Tibial nerve (tissue), 4 donors: ENCODE results near the gene STARD3. TPM values are rescaled to one million over a fixed set of nuclear protein-coding genes. Genes with fewer than 3 reads are reported as not detected.

Experiments
- DNase-seq, 2 donors: peaks; one replicate each; pipeline ENCODE4 v3.0.0-alpha.2; 2019; ENCODE audit warnings: low spot score in 2 of 2
- H3K27ac ChIP-seq, 4 donors: fragments of 200-600 bp; sonication (generic) in 3 of 4; one replicate each; pipeline ENCODE4 v1.5.1; 2017 to 2019; ENCODE audit warnings: mild to moderate bottlenecking in 1 of 4
- H3K27me3 ChIP-seq, 2 donors: fragments of 200-600 bp; sonication (generic) in 1 of 2; one replicate each; pipeline versions ENCODE4 v1.5.1 to v1.6.0; 2017 to 2019
- H3K36me3 ChIP-seq, 3 donors: fragments of 200-600 bp; sonication (generic); one replicate each; pipeline ENCODE4 v1.5.1; 2018 to 2019
- H3K4me1 ChIP-seq, 4 donors: fragments of 200-600 bp; sonication (generic) in 3 of 4; one replicate each; pipeline ENCODE4 v1.5.1; 2017 to 2019
- H3K4me3 ChIP-seq, 4 donors: fragments of 200-600 bp; sonication (generic) in 3 of 4; one replicate each; pipeline ENCODE4 v1.5.1; 2017 to 2019; ENCODE audit warnings: mild to moderate bottlenecking in 1 of 4, moderate library complexity in 1 of 4
- H3K9me3 ChIP-seq, 4 donors: fragments of 200-600 bp; sonication (generic) in 3 of 4; one replicate each; pipeline ENCODE4 v1.5.1; 2017 to 2019
- CTCF ChIP-seq, 5 experiments: fragments of 200-600 bp in 3 of 5; fragments of 450-650 bp in 2 of 5; sonication (generic) in 3 of 5; IDR thresholded peaks; one replicate each; pipeline ENCODE4 v1.5.1; 2016 to 2019; ENCODE audit warnings: antibody characterized with exemption in 5 of 5, mild to moderate bottlenecking in 3 of 5, moderate library complexity in 2 of 5
- EP300 ChIP-seq, 2 donors: sonication (generic); formaldehyde crosslinking; IDR thresholded peaks; one replicate each; pipeline ENCODE4 v1.6.1; 2017; ENCODE audit warnings: antibody characterized with exemption in 2 of 2, mild to moderate bottlenecking in 1 of 2
- POLR2A ChIP-seq, 2 donors: fragments of 450-650 bp; IDR thresholded peaks; one replicate each; pipeline ENCODE4 v1.6.1; 2017; ENCODE audit warnings: antibody characterized with exemption in 2 of 2, mild to moderate bottlenecking in 2 of 2, moderate library complexity in 2 of 2
- WGBS, 2 donors: methylation state at CpG; one replicate each; pipeline ENCODE4 v1.1.5; 2018; 5-methylcytosine and 5-hydroxymethylcytosine counted together
- total RNA-seq, 4 donors: library from RNA; depleted of rRNA; stranded (reverse); fragments of >200 nt; gene quantifications; one replicate each; pipeline ENCODE4 v1.1.0, GENCODE V29; 2016

Gene STARD3
- total RNA-seq, 4 donors from 2014 or later = 85.3 to 170 (median 108) TPM

GRCh38 chr17:39641097-39641496 lies 4.2 kb downstream of the STARD3 start:
- peak overlapping the region in 1 of 4 donors; percentile 78 for H3K27ac ChIP-seq
- no peak overlapping the region for H3K4me3 ChIP-seq
- H3K36me3 ChIP-seq = no peaks in the 10 kb centered on the region
- H3K4me1 ChIP-seq = peaks cover 0 to 83% (median 46%) of the 10 kb centered on the region in 4 donors
- no peak for DNase-seq
- 88 to 95% methylated on average over 4 of the region's 4 CpGs for WGBS, 2 donors
- no peaks in the 10 kb centered on the region for H3K9me3 ChIP-seq
- no peak for TF ChIP-seq CTCF (IDR thresholded peaks at IDR 0.05)
- TF ChIP-seq POLR2A (IDR thresholded peaks at IDR 0.05) = no peak
- no peak for TF ChIP-seq EP300 (IDR thresholded peaks at IDR 0.05)
- H3K27me3 ChIP-seq = no peaks in the 10 kb centered on the region

DNA sequence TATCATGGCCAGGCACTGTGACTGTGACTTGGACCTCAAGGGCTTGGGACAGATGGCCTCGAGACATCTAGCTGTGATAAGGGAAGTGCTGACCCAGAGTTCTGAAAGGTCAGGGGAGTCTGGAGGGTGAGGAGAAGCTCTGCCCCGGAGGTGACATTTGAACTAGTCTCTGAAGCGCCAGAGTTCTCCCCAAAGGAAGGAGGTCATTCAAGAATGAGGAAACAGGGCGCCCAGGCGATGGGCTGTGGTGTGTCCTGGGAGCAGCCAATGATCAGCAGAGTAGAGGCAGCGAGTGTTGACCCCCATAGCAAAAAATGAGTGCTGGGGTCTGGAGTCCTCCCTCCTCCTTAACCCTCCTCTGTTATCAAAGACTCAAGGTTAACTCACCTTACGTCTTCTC lies 4.9 kb downstream of the STARD3 start:
- Histone ChIP-seq H3K4me1 (peaks cover 0 to 75% (median 40%) of the 10 kb centered on the region in 4 donors), H3K27ac (peak overlapping the region in 2 of 4 donors; percentile 42 to 52), H3K9me3 (no peaks in the 10 kb centered on the region), H3K36me3 (no peaks in the 10 kb centered on the region), H3K27me3 (no peaks in the 10 kb centered on the region), H3K4me3 (no peak overlapping the region)
- TF ChIP-seq EP300 (IDR thresholded peaks at IDR 0.05) = no peak
- TF ChIP-seq POLR2A (IDR thresholded peaks at IDR 0.05) = no peak
- no peak for TF ChIP-seq CTCF (IDR thresholded peaks at IDR 0.05)
- no peak for DNase-seq
- 56 to 71% methylated on average over 7 of the region's 7 CpGs for WGBS, 2 donors

GRCh38 chr17:39642291-39643074 lies 5.5 kb downstream of the STARD3 start:
- WGBS, 2 donors = 67 to 70% methylated on average over 9 of the region's 9 CpGs
- Histone ChIP-seq H3K27me3 (no peaks in the 10 kb centered on the region), H3K4me1 (peaks cover 0 to 78% (median 40%) of the 10 kb centered on the region in 4 donors), H3K4me3 (no peak overlapping the region), H3K27ac (peak overlapping the region in 2 of 4 donors; percentile 42 to 52), H3K36me3 (no peaks in the 10 kb centered on the region), H3K9me3 (no peaks in the 10 kb centered on the region)
- no peak for DNase-seq
- TF ChIP-seq EP300 (IDR thresholded peaks at IDR 0.05) = no peak
- TF ChIP-seq CTCF (IDR thresholded peaks at IDR 0.05) = no peak
- TF ChIP-seq POLR2A (IDR thresholded peaks at IDR 0.05) = no peak

DNA sequence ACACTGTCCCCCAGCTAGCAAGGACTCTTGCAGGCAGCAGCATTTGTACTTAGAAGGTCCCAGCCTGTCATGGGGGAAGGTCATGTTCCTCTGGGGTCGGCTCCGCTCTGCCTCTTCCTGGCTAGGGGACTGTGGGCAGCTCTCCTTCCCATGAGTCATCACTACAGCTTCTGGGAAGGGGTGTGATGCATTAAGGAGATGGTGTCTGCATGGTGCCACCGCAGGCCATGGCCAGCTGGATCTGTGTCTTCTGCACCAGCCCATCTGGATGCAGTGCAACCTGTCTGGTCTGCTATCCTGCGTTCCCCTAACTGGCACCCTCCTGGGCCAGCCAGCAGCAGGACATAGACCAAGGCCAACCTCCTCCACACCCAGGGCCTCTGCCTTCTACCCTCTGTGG lies 6.3 kb downstream of the STARD3 start:
- H3K36me3 ChIP-seq = no peaks in the 10 kb centered on the region
- 71 to 87% methylated on average over 3 to 4 of the region's 4 CpGs for WGBS, 2 donors
- peaks cover 0 to 70% (median 33%) of the 10 kb centered on the region in 4 donors for H3K4me1 ChIP-seq
- no peak for TF ChIP-seq CTCF (IDR thresholded peaks at IDR 0.05)
- TF ChIP-seq EP300 (IDR thresholded peaks at IDR 0.05) = no peak
- TF ChIP-seq POLR2A (IDR thresholded peaks at IDR 0.05) = no peak
- no peaks in the 10 kb centered on the region for H3K9me3 ChIP-seq
- no peaks in the 10 kb centered on the region for H3K27me3 ChIP-seq
- no peak overlapping the region for H3K27ac ChIP-seq
- H3K4me3 ChIP-seq = no peak overlapping the region
- no peak for DNase-seq

- Histone ChIP-seq H3K27ac (no peak overlapping the region), H3K36me3 (peaks cover 0 to 4% (median 0%) of the 10 kb centered on the region in 3 donors), H3K27me3 (no peaks in the 10 kb centered on the region), H3K4me3 (no peak overlapping the region), H3K4me1 (peaks cover 0 to 44% (median 13%) of the 10 kb centered on the region in 4 donors), H3K9me3 (no peaks in the 10 kb centered on the region)
- TF ChIP-seq EP300 (IDR thresholded peaks at IDR 0.05) = no peak
- no peak for TF ChIP-seq POLR2A (IDR thresholded peaks at IDR 0.05)
- TF ChIP-seq CTCF (IDR thresholded peaks at IDR 0.05) = no peak
- 57 to 61% methylated on average over 3 to 4 of the region's 5 CpGs for WGBS, 2 donors
- no peak for DNase-seq
These were observed 10.3 kb downstream of the STARD3 start for GRCh38 chr17:39647256-39647655.
